OCI-LY3 (cell line): ENCODE data around the gene PEX16.
A peak's percentile ranks its signal among the peaks of the same experiment; 100 is the strongest.

Experiments
- H2AFZ ChIP-seq: fragments of 200-600, 300-600 bp; shearing (Covaris generic); 2 replicates; pipeline ENCODE4 v1.6.0; 2014; ENCODE audit warnings: antibody characterized with exemption, low read depth, low read length
- H3K27ac ChIP-seq: fragments of 200-600, 300-600 bp; sonication (generic); 2 replicates; pipeline ENCODE4 v1.5.1; 2014; ENCODE audit warnings: mild to moderate bottlenecking, low read length, moderate library complexity, mixed read lengths
- H3K27me3 ChIP-seq: fragments of 200-600, 300-600 bp; sonication (generic); 2 replicates; pipeline ENCODE4 v1.6.1; 2014; ENCODE audit warnings: low read depth, low read length, mixed read lengths
- H3K36me3 ChIP-seq: fragments of 200-600, 300-600 bp; sonication (generic); replicated peaks from 2 replicates; pipeline ENCODE3; 2014; ENCODE audit warnings: low read depth, low read length, mixed read lengths
- H3K4me1 ChIP-seq: fragments of 300-600, 200-600 bp; sonication (generic); 2 replicates; pipeline ENCODE4 v1.6.1; 2014; ENCODE audit warnings: low read length, mixed read lengths
- H3K4me2 ChIP-seq: fragments of 200-600, 300-600 bp; sonication (generic); 2 replicates; pipeline ENCODE4 v1.6.1; 2014; ENCODE audit warnings: low read length, mixed read lengths
- H3K4me3 ChIP-seq: fragments of 300-600, 200-600 bp; sonication (generic); 2 replicates; pipeline ENCODE4 v1.5.1; 2014; ENCODE audit warnings: antibody characterized with exemption, mild to moderate bottlenecking, low read length, moderate library complexity
- H3K79me2 ChIP-seq: fragments of 300-600, 200-600 bp; shearing (Covaris generic); 2 replicates; pipeline ENCODE4 v1.6.1; 2014; ENCODE audit warnings: mild to moderate bottlenecking, low read length, mixed read lengths
- H3K9ac ChIP-seq: fragments of 300-600, 200-600 bp; shearing (Covaris generic); 2 replicates; pipeline ENCODE4 v1.6.0; 2014; ENCODE audit warnings: mild to moderate bottlenecking, low read length, moderate library complexity
- H3K9me3 ChIP-seq: fragments of 200-600, 300-600 bp; shearing (Covaris generic); 2 replicates; pipeline ENCODE4 v1.6.1; 2014; ENCODE audit warnings: low read length, mixed read lengths; ENCODE audit not compliant: insufficient read depth
- H4K20me1 ChIP-seq: fragments of 200-600, 300-600 bp; sonication (generic); 2 replicates; pipeline ENCODE4 v1.6.1; 2016; ENCODE audit warnings: low read length, mixed read lengths; ENCODE audit not compliant: insufficient read depth
- CTCF ChIP-seq: fragments of 200-600, 300-600 bp; sonication (generic); IDR thresholded peaks from 2 replicates; pipeline ENCODE4 v1.5.1; 2014; ENCODE audit warnings: antibody characterized with exemption, low read length, low read depth
- EZH2phosphoT487 ChIP-seq: fragments of 200-600 bp; shearing (Covaris generic); IDR thresholded peaks from 2 replicates; pipeline ENCODE4 v1.6.1; 2018; ENCODE audit warnings: antibody characterized with exemption, mixed run types, low read depth

Gene PEX16

GRCh38 chr11:45925550-45925949 lies 7.9 kb upstream of the PEX16 start:
- H3K79me2 ChIP-seq: peaks cover 7% of the 10 kb centered on the region
- no peaks in the 10 kb centered on the region for H3K36me3 ChIP-seq
- no peaks in the 10 kb centered on the region for H3K27me3 ChIP-seq
- no peak overlapping the region for H3K4me3 ChIP-seq
- no peak for TF ChIP-seq CTCF
- TF ChIP-seq EZH2phosphoT487: no peak
- no peaks in the 10 kb centered on the region for H3K9me3 ChIP-seq
- peaks cover 2% of the 10 kb centered on the region; the same call in 1 of the 2 replicates for H4K20me1 ChIP-seq
- H3K4me2 ChIP-seq: no peak overlapping the region
- H3K4me1 ChIP-seq: peaks cover 16% of the 10 kb centered on the region
- no peak overlapping the region for H3K9ac ChIP-seq
- H3K27ac ChIP-seq: no peak overlapping the region
- H2AFZ ChIP-seq: no peak overlapping the region

GRCh38 chr11:45924927-45925326 lies 7.2 kb upstream of the PEX16 start:
- Histone ChIP-seq H3K27me3 (no peaks in the 10 kb centered on the region), H3K4me3 (no peak overlapping the region), H3K9ac (no peak overlapping the region), H3K27ac (no peak overlapping the region), H3K79me2 (peaks cover 7% of the 10 kb centered on the region), H2AFZ (no peak overlapping the region), H3K4me1 (peaks cover 10% of the 10 kb centered on the region), H3K36me3 (no peaks in the 10 kb centered on the region), H3K9me3 (no peaks in the 10 kb centered on the region), H4K20me1 (peaks cover 2% of the 10 kb centered on the region; the same call in 1 of the 2 replicates), H3K4me2 (no peak overlapping the region)
- no peak for TF ChIP-seq CTCF

GRCh38 chr11:45924036-45924915 lies 6.6 kb upstream of the PEX16 start:
- Histone ChIP-seq H3K9me3 (no peaks in the 10 kb centered on the region), H3K9ac (no peak overlapping the region), H3K4me3 (no peak overlapping the region), H4K20me1 (no peaks in the 10 kb centered on the region), H3K4me2 (no peak overlapping the region), H2AFZ (no peak overlapping the region), H3K36me3 (no peaks in the 10 kb centered on the region), H3K4me1 (peaks cover 4% of the 10 kb centered on the region), H3K27ac (no peak overlapping the region), H3K27me3 (no peaks in the 10 kb centered on the region), H3K79me2 (peaks cover 1% of the 10 kb centered on the region)
- TF ChIP-seq EZH2phosphoT487: no peak
- no peak for TF ChIP-seq CTCF

- H3K4me1 ChIP-seq: 0 out of 2 replicates have a peak, but pooled peaks cover 5% of the 10 kb centered on the region
- H4K20me1 ChIP-seq: no peaks in the 10 kb centered on the region
- no peaks in the 10 kb centered on the region for H3K36me3 ChIP-seq
- no peak within 1 kb of the TSS for H3K27ac ChIP-seq
- no peak within 1 kb of the TSS for H3K9ac ChIP-seq
- H3K9me3 ChIP-seq: no peaks in the 10 kb centered on the region
- peak within 1 kb of the TSS; percentile 57 for H3K4me3 ChIP-seq
- H3K79me2 ChIP-seq: peaks cover under 1% of the 10 kb centered on the region; the same call in 1 of the 2 replicates
- no peaks in the 10 kb centered on the region for H3K27me3 ChIP-seq
- no peak within 1 kb of the TSS for H2AFZ ChIP-seq
- peak within 1 kb of the TSS; percentile 48 for H3K4me2 ChIP-seq
- TF ChIP-seq EZH2phosphoT487 (no peak), CTCF (no peak)
Observed at GRCh38 chr11:45922425-45923082, 4.9 kb upstream of the PEX16 start, which contains the start of gene LARGE2. Gene LARGE2, plus strand, starts transcription at chr11:45922656. Its CDS starts 227 bp downstream, at chr11:45922883.
